Peyer's patch (tissue), 4 donors: Measurements from ENCODE around the gene RFNG.

ENCODE experiments used
- POLR2A ChIP-seq, 2 donors: fragments of 450-650 bp; IDR thresholded peaks; one replicate each; pipeline ENCODE4 v1.5.1; 2017; ENCODE audit warnings: antibody characterized with exemption in 2 of 2, mild to moderate bottlenecking in 2 of 2, moderate library complexity in 2 of 2
- TF ChIP-seq, protein P1 (sequence below), 6 experiments: fragments of 450-650 bp in 4 of 6; fragments of 200-600 bp in 2 of 6; sonication (generic) in 1 of 6; IDR thresholded peaks; one replicate each; pipeline ENCODE4 v1.5.1; 2017 to 2019; ENCODE audit warnings: antibody characterized with exemption in 6 of 6, mild to moderate bottlenecking in 3 of 6, moderate library complexity in 1 of 6

GRCh38 chr17:82058230-82058854 is 6.7 kb upstream of the RFNG start:
- TF ChIP-seq, protein P1, sequence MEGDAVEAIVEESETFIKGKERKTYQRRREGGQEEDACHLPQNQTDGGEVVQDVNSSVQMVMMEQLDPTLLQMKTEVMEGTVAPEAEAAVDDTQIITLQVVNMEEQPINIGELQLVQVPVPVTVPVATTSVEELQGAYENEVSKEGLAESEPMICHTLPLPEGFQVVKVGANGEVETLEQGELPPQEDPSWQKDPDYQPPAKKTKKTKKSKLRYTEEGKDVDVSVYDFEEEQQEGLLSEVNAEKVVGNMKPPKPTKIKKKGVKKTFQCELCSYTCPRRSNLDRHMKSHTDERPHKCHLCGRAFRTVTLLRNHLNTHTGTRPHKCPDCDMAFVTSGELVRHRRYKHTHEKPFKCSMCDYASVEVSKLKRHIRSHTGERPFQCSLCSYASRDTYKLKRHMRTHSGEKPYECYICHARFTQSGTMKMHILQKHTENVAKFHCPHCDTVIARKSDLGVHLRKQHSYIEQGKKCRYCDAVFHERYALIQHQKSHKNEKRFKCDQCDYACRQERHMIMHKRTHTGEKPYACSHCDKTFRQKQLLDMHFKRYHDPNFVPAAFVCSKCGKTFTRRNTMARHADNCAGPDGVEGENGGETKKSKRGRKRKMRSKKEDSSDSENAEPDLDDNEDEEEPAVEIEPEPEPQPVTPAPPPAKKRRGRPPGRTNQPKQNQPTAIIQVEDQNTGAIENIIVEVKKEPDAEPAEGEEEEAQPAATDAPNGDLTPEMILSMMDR (IDR thresholded peaks at IDR 0.05) = no peak
- TF ChIP-seq POLR2A (IDR thresholded peaks at IDR 0.05) = no peak
